GM18498 (cell line): Measurements from ENCODE around the gene CBLB.

Experiments used
- ATAC-seq: cut with Tn5 transposase; IDR thresholded peaks from one replicate; pipeline ENCODE4 v1.9.1; 2021; ENCODE audit warnings: mild to moderate bottlenecking, moderate library complexity; ENCODE audit not compliant: unreplicated experiment

CBLB gene

DNA sequence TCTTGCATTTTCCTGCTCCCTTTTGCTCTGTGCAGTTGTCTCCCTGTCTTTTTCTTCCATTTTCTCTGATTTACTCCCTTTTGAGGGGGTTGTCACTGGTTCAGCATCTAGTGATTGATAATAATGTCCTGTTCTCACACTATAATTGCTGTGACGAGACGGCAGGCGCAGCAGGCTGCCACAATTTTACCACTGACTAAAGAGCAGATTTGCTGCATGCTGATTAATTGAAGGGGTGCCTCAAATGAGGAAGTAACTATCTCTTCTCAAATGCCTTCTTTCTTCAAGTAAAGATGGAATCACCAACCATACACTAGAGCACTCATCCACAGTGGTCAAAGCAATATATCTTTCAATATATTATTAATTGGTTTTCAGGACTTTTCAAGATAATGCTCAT is 219.3 kb downstream of the CBLB start:
- no peak for ATAC-seq

DNA sequence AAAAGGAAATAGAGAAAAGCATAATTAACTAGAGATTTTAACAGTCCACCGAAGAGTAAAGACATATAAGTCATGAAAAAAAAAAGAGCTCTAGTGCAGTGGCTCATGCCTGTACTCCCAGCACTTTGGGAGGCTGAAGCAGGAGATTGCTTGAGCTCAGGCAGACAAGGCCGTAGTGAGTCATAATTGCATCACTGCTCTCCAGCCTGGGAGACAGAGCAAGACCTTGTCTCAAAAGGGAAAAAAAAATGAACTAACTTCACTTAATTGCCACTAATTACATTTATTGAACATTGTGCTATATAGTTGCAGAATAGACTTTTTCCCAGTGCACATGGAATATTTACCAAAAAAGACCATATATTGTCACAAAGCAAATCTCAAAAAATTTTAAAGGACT is 221.8 kb downstream of the CBLB start:
- no peak for ATAC-seq

DNA sequence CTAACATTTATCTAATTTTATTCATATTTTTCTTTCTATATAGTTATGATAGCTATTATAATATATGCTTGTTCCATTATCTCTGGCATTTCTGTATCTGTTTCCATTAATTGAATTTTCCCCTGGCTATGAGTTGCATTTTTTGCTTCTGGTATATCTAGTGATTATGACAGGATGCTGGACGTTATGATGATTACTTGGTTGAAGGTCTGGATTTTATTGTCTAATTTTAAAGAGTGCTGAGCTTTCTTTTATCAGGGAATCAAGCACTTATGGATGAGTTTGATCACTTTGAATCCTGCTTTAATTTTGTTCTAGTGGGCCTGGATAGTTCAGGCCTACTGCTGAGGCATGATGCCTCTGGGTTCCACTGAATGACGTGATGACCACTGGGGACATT is 229.7 kb downstream of the CBLB start:
- no peak for ATAC-seq

DNA sequence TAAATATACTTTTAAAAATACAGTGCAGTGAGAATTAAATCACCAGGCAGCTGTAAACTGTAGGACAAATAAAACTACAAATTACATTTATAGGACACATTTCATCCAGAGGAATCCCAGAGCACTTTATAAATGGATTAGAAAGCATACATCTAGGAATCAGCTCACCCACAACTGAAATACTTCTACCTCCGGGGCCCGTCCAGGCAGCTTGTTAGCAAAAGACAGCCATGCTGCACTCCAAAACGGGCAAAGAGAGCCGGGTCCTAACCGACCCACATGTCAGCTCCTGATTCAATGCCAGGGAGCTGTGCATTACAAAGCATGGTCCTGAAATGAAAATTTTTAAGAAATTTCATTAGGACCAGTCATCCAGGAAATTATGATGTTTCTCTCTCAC is 234.1 kb downstream of the CBLB start:
- ATAC-seq, result no peak

DNA sequence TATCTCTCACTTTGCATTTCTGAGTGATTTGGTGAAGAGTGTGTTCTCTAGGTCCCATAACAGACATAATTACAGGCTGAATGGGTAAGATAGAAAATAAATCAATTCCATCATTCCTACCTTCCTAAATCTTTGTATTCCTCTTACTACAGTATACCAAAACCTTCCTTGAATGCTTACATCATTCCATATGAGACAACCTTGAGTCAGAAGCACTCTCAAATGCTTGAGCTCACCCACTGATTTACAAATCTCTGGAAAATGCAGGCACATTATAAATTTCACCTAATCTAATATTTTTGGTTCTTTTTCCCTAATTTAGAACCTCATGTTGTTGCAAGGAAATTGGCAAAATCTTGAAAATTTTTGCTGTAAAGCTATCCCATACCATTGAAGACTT is 239.1 kb downstream of the CBLB start:
- ATAC-seq, result no peak

DNA sequence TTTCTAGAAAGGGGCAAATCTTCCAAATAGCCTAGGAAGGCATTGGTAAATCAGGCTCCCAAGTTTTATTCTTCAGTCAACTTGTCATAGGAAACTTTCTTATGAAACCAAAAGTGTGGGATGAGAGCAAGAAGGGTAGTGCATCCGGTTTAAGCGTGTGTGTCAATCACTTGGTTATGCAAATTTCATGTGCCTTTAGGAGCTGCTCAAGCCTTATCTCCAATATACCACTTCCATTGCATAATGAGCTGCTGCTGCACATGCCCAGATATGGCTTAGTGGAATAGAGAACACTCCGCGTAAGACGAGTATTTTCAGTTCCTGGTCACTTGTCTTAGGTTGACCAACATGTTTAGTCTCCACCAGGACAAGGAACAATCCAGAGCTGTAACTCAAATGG is 242.1 kb downstream of the CBLB start:
- no peak for ATAC-seq

DNA sequence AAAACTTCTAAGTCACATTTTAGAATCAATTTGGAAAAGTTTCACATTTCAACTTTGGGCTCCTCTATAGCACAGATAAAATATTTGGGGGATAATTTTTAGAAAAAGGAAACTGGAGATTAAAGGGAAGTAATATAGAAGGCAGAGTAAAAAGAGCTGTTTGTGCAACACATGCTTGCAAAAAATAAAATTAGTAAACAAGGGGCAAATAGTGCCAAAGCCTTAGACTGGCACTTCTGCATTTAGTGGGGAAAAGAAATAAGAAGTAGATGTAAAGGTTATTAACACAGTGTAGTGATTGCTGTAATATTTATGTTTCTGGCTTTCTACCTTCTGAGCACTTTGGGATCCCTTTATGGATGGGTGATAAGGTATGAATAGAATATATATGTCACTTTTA is 246.6 kb downstream of the CBLB start:
- no peak for ATAC-seq

DNA sequence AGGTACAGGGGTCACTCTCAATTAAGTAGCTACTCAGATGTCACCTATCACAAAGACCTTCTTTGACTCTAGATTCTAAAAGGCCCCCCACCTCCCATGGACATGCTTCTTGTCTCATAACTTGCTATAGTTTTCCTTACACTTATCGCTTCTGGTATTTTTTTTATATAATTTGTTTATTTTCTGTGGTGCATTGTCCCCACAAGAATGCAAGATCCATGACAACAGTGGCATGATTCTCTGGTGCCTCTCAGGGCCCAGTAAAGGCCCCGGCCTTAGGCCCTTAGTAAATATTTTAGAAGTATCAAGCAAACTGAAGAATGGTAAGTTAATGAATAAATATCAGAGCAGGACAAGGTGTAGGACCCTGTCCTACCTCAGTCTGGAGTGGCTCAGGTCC is 248.6 kb downstream of the CBLB start:
- no peak for ATAC-seq

DNA sequence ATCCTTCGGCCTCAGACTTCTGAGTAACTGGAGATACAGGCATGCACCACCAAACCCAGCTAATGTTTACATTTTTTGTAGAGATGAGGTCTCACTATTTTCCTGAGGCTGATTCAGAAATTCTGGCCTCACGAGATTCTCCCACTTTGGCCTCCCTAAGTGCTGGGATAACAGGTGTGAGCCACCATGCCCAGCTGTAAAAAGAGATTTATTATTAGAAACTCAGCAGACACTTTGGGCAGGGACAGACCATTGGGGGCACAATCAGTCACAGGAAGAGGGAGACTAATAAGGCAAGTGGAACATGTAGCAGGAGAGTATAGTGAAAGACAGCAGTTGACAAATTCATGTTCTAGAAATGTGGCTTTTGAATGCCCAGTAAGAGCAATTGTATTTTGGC is 249.2 kb downstream of the CBLB start:
- no peak for ATAC-seq

DNA sequence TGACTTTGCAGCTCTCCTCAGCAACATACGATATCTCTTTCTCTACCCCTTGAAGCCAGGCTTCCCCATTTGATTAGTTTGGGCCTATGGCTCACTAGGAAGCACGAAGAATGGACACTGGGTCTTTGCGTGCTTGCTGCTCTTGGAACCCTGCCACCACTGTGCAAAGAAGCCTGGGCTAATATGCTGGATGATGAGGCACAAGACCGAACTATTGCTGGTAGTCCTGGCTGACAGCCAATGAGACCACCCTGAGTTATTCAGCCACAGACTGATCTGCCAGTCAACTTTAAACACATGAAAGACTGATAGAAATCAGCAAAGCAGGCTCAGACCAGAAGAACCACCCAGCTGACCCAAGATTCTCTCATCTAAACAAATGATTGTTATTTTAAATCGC is 250.3 kb downstream of the CBLB start:
- no peak for ATAC-seq

DNA sequence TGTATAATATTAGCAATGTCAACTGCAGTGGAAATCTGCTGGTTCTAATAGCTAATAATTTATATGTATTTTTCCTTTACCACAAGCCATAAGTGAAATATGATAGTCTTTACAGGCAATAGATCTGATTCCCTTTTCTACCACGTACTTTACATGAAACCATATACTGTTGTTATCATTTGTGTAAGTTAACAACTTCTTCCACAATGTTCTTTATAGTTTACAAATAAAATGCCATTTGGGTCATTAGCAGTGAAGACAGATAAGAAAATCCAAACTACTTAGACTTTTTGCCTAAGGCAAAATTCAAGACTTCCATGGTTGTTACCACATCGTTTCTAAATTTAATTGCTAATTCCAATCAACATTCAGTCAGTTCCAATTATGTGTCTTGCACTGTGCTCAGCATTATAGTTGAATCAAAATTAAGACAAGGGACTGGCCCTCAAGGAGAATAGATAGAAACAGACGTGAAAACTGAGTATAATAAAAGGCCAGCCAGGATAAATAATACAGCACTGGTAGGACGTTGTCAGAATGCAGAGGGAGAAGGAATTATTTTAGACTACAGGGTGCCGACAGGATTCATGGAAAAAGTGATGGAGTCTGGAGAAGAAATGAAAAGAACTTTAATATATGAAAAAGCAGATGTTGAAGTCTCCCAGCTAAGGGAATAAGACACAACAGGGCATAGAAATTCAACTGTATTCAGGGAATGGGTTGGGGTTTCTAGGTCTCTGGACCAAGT is 252.3 kb downstream of the CBLB start:
- no peak for ATAC-seq

DNA sequence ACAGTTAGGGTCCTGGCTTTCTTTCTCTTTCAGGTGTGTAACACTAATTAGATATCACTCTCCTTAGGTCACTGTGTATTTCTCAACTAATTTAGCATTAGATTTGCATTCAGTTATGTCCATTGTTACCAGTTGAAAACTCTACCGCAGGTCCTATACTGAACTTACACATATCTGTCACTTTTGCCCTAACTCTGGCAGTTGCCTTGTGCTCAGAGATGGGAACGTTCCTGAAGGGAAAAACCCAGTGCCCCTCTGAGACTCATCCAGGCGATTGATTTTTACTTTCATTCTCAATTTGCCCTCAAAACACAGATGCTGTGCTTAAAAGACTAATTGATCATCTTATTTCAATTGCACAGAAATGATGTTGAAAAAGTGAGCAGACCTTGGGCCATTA is 253.0 kb downstream of the CBLB start:
- no peak for ATAC-seq

DNA sequence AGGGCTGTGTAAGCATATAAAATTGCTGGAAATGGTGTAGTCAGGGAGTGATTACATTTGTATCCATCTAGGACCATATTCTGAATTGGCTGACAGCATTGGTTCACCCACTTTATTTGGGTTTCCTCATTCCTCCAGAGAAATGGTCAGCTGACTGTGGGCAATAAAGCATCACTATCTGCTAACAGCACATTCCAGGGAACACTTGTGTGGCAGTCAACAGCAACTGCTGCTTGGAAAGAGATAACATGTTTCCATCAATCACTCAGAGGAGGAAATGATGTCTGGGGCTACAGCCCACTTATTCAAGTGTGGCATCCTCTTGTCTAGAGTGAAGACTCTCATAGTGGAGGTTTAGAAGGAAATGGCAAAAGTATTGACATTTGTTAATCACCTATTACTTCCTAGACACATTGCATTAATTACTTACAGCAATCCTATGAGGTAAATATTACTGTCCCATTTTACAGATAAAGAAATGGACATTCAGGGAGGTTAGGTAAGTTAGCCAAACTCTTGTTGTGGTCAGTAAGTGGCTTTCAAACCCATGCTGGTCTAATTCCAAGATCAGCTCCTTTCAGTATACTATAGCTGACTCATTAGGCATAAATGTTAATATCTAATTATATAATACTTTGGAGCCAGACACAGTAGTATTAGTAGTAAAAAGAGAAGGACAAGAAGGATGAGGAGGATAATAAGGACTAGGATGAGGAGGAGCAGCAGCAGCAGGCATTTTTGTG is 254.4 kb downstream of the CBLB start:
- no peak for ATAC-seq

DNA sequence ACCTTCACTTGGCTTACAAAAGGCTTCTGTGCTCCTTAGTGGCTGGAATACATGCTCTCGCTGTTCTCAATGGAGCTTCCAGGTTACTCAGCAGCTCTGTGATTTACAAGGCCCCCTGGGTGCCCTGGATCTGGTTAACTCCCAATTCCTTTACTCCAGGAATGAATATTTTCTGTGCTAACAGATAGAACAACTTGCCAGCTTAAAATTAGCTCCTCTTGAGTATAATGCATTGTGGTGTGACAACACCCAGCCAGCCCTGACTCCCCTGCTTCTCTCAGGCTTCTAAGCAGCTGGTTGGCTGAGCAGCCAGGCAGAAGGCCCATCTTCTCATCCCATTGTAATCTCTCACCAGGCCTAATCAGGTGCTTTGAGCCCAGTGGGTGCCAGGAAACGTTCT is 255.7 kb downstream of the CBLB start:
- ATAC-seq, result no peak

DNA sequence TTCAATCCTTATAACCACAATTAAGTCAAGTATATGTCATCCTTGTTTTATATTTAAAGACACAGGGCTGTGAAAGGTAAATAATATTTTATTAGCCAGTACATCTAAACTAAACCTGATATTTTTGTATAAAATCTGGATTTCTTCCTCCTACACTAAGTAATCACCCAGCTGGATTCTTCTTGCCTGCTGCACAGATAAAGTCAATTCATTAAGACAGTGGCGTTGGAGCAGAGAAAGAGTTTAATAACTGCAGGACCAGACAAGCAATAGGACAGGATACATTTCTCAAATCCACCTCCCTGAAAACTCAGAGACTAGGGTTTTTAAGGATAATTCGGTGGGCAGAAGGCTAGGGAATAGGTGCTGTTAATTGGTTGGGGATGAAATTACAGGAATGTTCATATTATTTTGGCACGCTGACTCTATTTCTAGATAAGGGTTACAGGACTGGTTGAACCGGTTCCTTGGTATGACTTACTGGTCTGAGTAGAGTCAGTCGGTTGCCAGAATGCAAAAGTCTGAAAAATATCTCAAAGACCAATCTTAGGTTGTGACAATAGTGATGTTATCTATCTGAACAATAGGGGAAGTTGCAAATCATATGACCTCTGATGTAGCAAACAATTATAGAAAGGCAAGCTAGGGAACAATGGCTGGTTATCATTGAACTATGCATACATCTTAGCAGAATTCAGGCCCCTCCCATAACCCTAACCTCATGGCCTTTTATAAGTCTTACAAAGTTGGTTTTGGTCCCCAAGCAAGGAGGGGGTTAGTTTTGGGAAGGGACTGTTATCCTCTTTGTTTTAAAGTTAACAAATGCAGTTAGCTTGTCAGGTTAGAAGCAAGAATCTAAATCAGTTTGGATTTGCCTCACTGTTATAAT is 257.3 kb downstream of the CBLB start:
- ATAC-seq, result no peak

DNA sequence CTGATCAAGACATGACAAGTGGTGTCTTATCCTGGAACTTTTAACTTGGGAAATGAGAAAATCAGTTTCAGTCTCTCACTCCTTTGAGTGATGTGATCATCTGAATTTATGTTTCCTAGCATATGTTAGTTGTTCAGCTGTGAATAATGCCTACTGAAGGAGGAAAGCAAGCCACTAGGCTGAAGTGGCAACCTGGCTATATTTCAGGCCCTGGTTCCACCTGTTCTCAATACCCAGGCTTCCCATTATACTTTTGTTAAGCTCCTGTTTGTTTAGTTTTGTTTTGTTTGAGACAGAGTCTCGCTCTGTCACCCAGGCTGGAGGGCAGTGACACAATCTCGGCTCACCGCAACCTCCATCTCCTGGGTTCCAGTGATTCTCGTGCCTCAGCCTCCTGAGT is 258.3 kb downstream of the CBLB start:
- ATAC-seq, result no peak

DNA sequence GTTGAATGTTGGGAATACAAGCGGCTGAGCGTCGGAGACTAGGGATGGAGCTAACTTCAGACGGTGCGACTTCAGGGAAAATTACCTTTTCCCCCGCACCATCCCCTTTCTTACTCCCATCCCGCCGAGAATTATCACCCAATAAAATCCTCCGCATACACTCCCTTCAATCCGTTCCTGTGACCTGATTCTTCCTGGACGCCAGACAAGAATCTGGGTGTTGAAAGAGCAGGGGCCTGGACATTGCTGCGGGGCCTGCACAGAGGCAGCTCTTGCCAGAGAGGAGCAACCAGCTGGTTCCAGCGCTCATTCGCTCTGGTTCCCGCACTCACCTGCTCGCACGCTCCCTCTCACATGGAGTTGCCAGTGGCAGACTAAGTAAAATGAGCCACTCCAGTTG is 260.2 kb downstream of the CBLB start:
- ATAC-seq, result no peak

DNA sequence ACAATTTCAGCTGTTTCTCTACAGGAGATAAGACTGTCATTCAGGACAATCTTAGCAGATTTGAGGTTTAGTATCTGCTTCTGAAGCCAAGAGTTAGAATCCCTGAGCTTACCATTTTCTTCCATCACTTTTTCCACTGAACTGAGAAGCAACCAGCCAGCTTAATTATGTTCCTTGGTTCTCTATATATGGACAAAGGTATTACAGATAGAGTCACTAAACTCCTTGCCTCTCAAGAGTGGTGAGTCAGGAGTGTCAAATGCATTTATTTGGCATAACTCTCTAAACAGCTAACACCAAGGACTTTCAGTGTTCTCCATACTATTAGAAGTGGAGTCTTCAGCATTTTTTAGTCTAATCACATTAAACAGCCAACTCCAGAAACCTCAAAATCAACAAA is 262.8 kb downstream of the CBLB start:
- ATAC-seq, result no peak
